K562 (cell line): ENCODE measurements around the gene CELF4. TPM values are rescaled to one million over a fixed set of nuclear protein-coding genes. Genes with fewer than 3 reads are reported as not detected.

Source experiments
- ATAC-seq: fragments of 200-7000 bp; cut with Tn5 transposase; 3 replicates; pipeline ENCODE4 v1.9.1; 2020; ENCODE audit warnings: moderate library complexity
- BruUV-seq: library from RNA; stranded (reverse); fragments of 400-500 nt; replicated peaks from 2 replicates; lab custom pipeline; 2021; lab: Mats Ljungman, UMichigan
- CTCF ChIA-PET: fragments of 300-600 bp; formaldehyde crosslinking; extraction: SDS; loops from one replicate; lab custom pipeline; 2021; ENCODE audit warnings: low intra/inter-chr PET ratio; lab: Yijun Ruan, JAX
- POLR2A ChIA-PET: fragments of 300-600, 350-650 bp; sonication (Branson Sonifier 250); formaldehyde crosslinking; extraction: SDS; loops from one replicate; lab custom pipeline; 2021; ENCODE audit warnings: antibody characterized with exemption, inconsistent platforms; lab: Yijun Ruan, JAX
- DNase-seq, 4 experiments: peaks; one replicate each; pipeline versions ENCODE4 v3.0.0 to v3.0.0-alpha.2; 2011 to 2018; ENCODE audit warnings: low spot score in 3 of 4, mixed read lengths in 3 of 4; ENCODE audit errors: extremely low read depth in 1 of 4
- FAIRE-seq: peaks from 2 replicates; lab custom pipeline; 2011; peaks lifted over from hg19 to GRCh38; lab: Jason Lieb, UNC
- H2AFZ ChIP-seq: 2 replicates; pipeline ENCODE4 v1.6.0; 2011; ENCODE audit warnings: low read depth, low read length, control low read depth, inconsistent platforms
- H3K27ac ChIP-seq: fragments of 200-600 bp; 3 replicates; pipeline ENCODE4 v1.8.0; 2011; ENCODE audit warnings: low read depth, mild to moderate bottlenecking, control low read depth, inconsistent platforms, low read length, moderate library complexity, mixed read lengths; ENCODE audit errors: extremely low read depth
- H3K27me3 ChIP-seq, 2 experiments: fragments of 300-600 bp in 1 of 2; 2 replicates in 1 of 2; 3 replicates in 1 of 2; pipeline versions ENCODE4 v1.6.0 to v1.8.0; 2011; ENCODE audit warnings: inconsistent platforms in 2 of 2, low read length in 2 of 2, mild to moderate bottlenecking in 1 of 2, mixed read lengths in 1 of 2, moderate library complexity in 1 of 2; ENCODE audit not compliant: control insufficient read depth in 2 of 2, insufficient read depth in 2 of 2
- H3K36me3 ChIP-seq: fragments of 300-600 bp; 3 replicates; pipeline ENCODE4 v1.8.0; 2011; ENCODE audit warnings: mild to moderate bottlenecking, low read length, inconsistent platforms; ENCODE audit not compliant: control insufficient read depth, insufficient read depth
- H3K4me1 ChIP-seq, 2 experiments: fragments of 200-600 bp in 1 of 2; replicated peaks in 1 of 2; 2 replicates in 1 of 2; 3 replicates in 1 of 2; pipeline versions ENCODE4 v1.5.1 to v1.8.0; 2011; ENCODE audit warnings: inconsistent platforms in 2 of 2, low read length in 2 of 2, mild to moderate bottlenecking in 1 of 2, mixed read lengths in 1 of 2, moderate library complexity in 1 of 2; ENCODE audit not compliant: control insufficient read depth in 2 of 2, insufficient read depth in 2 of 2
- H3K4me2 ChIP-seq: 2 replicates; pipeline ENCODE4 v1.6.1; 2011; ENCODE audit warnings: low read length, control low read depth, inconsistent platforms, mixed read lengths; ENCODE audit not compliant: insufficient read depth
- H3K4me3 ChIP-seq: fragments of 200-600 bp; sonication (generic), shearing (Covaris generic); 2 replicates; pipeline ENCODE4 v1.5.1; 2016; ENCODE audit warnings: control low read depth, inconsistent platforms
- H3K79me2 ChIP-seq: fragments of 200-600 bp; 3 replicates; pipeline ENCODE4 v1.8.0; 2011; ENCODE audit warnings: low read length, inconsistent platforms; ENCODE audit not compliant: control insufficient read depth, insufficient read depth
- H3K9ac ChIP-seq, 2 experiments: 2 replicates each; pipeline versions ENCODE4 v1.6.0 to v1.6.1; 2011; ENCODE audit warnings: low read depth in 2 of 2, low read length in 2 of 2, control low read depth in 1 of 2, inconsistent platforms in 1 of 2, mild to moderate bottlenecking in 1 of 2, mixed read lengths in 1 of 2; ENCODE audit not compliant: insufficient read depth in 1 of 2
- H3K9me1 ChIP-seq: one replicate; pipeline ENCODE4 v1.6.0; 2011; ENCODE audit warnings: inconsistent platforms, mild to moderate bottlenecking, low read length, moderate library complexity; ENCODE audit not compliant: control insufficient read depth, insufficient read depth
- H3K9me3 ChIP-seq: replicated peaks from 2 replicates; pipeline ENCODE4 v1.5.1; 2011; ENCODE audit warnings: low read depth, low read length, inconsistent platforms; ENCODE audit not compliant: control insufficient read depth, insufficient read depth
- H4K20me1 ChIP-seq: replicated peaks from 2 replicates; pipeline ENCODE4 v1.6.1; 2011; ENCODE audit warnings: low read length, inconsistent platforms, mixed read lengths; ENCODE audit not compliant: control insufficient read depth, insufficient read depth
- BRD9 ChIP-seq: fragments of 450-650 bp; IDR thresholded peaks from 2 replicates; pipeline ENCODE4 v1.6.1; 2018; ENCODE audit warnings: low read depth; ENCODE audit not compliant: partially characterized antibody
- CBFA2T2 ChIP-seq: fragments of 450-650 bp; conservative IDR thresholded peaks from 2 replicates; pipeline ENCODE4 v1.6.1; 2017; ENCODE audit warnings: mild to moderate bottlenecking
- CREBBP ChIP-seq: IDR thresholded peaks from one replicate; pipeline ENCODE4 v1.6.1; 2012; ENCODE audit warnings: low read depth, mild to moderate bottlenecking, control low read depth, inconsistent platforms, low read length
- CXXC5 ChIP-seq: fragments of 250-450 bp; sonication (Bioruptor Pico); IDR thresholded peaks from 2 replicates; pipeline ENCODE4 v1.8.0; 2022; ENCODE audit warnings: inconsistent platforms, mild to moderate bottlenecking, moderate library complexity
- HNRNPLL ChIP-seq: fragments of 200-400 bp; formaldehyde crosslinking; IDR thresholded peaks from 2 replicates; pipeline ENCODE4 v1.6.1; 2017; ENCODE audit warnings: low read length, low read depth, mild to moderate bottlenecking; ENCODE audit not compliant: poor library complexity, severe bottlenecking
- NFATC3 ChIP-seq: fragments of 450-650 bp; IDR thresholded peaks from 2 replicates; pipeline ENCODE4 v1.6.1; 2017; ENCODE audit warnings: mild to moderate bottlenecking
- SMARCA5 ChIP-seq: fragments of 450-650 bp; IDR thresholded peaks from 2 replicates; pipeline ENCODE4 v1.6.1; 2016
- SMARCB1 ChIP-seq: IDR thresholded peaks from 2 replicates; pipeline ENCODE4 v1.6.1; 2011; ENCODE audit warnings: improper control_type of control experiment, low read depth; ENCODE audit not compliant: insufficient read length
- ZFP36 ChIP-seq: fragments of 150-350 bp; IDR thresholded peaks from 2 replicates; pipeline ENCODE4 v1.6.1; 2018; ENCODE audit warnings: low read length, low read depth; ENCODE audit not compliant: partially characterized antibody
- ZNF282 ChIP-seq: sonication (generic); formaldehyde crosslinking; IDR thresholded peaks from 2 replicates; pipeline ENCODE4 v1.8.1; 2023; ENCODE audit warnings: missing genetic modification reagents
- ZNF445 ChIP-seq: fragments of 250-450 bp; sonication (Bioruptor Pico); IDR thresholded peaks from 2 replicates; pipeline ENCODE4 v1.4.0; 2020; ENCODE audit warnings: low read depth, mild to moderate bottlenecking, moderate library complexity
- ZNF668 ChIP-seq: fragments of 250-450 bp; sonication (Bioruptor Pico); IDR thresholded peaks from 2 replicates; pipeline ENCODE4 v1.8.0; 2022; ENCODE audit warnings: mild to moderate bottlenecking, inconsistent platforms
- WGBS: fragments of 100-300 bp; shearing (Covaris generic); methylation state at CpG from one replicate; pipeline ENCODE4 v1.1.6; 2016; ENCODE audit warnings: low coverage, mixed read lengths; ENCODE audit not compliant: insufficient coverage; ENCODE audit errors: missing lambda C conversion rate; 5-methylcytosine and 5-hydroxymethylcytosine counted together
- in situ Hi-C: fragments of 300-500 bp; cut with MboI; formaldehyde crosslinking; loops from 4 replicates; pipeline ENCODE4 v1.15.0; 2018; ENCODE audit warnings: inconsistent platforms, mixed read lengths
- intact Hi-C: fragments of 100-400 bp; cut with micrococcal nuclease; formaldehyde crosslinking; loops from 2 replicates; pipeline ENCODE4 v1.14.2; 2022
- polyA plus RNA-seq, 8 experiments: library from polyadenylated mRNA; depleted of rRNA in 4 of 8; stranded (reverse) in 5 of 8; unstranded in 3 of 8; fragments of >200 nt; fragmentation: Nextera tagmentation in 2 of 8; fragmentation: Illumina TruSeq in 1 of 8; extraction: Ambion mirVana in 2 of 8; extraction: Trizol in 1 of 8; gene quantifications; 2 replicates each; pipeline versions ENCODE4 v1.2.1 to v1.2.3, GENCODE V29; 2011 to 2014; ENCODE audit warnings: inconsistent platforms in 1 of 8, missing spikeins in 1 of 8
- total RNA-seq, 7 experiments: library from RNA; depleted of rRNA in 6 of 7; stranded (reverse); fragments of >200 nt in 6 of 7; fragmentation: Illumina TruSeq in 2 of 7; extraction: Trizol in 2 of 7; gene quantifications; 2 replicates each; pipeline versions ENCODE4 v1.2.1 to v1.2.3, GENCODE V29; 2011 to 2021; ENCODE audit warnings: low replicate concordance in 1 of 7
- TF ChIP-seq, protein P1 (sequence below), 2 experiments: IDR thresholded peaks; 2 replicates each; pipeline ENCODE4 v1.6.1; 2012; ENCODE audit warnings: improper control_type of control experiment in 2 of 2, low read depth in 2 of 2, low read length in 2 of 2, borderline replicate concordance in 1 of 2
- TF ChIP-seq, protein P2 (sequence below): fragments of 250-450 bp; sonication (Bioruptor Pico); IDR thresholded peaks from 2 replicates; pipeline ENCODE4 v1.8.0; 2022; ENCODE audit warnings: moderate library complexity, mild to moderate bottlenecking, inconsistent platforms
- TF ChIP-seq, protein P3 (sequence below): fragments of 450-650 bp; formaldehyde crosslinking; IDR thresholded peaks from 2 replicates; pipeline ENCODE4 v1.4.0; 2022; ENCODE audit warnings: missing genetic modification characterization
- TF ChIP-seq, protein P4 (sequence below), 2 experiments: IDR thresholded peaks in 1 of 2; conservative IDR thresholded peaks in 1 of 2; 2 replicates each; pipeline ENCODE4 v1.6.1; 2016; ENCODE audit warnings: low read depth in 2 of 2, mild to moderate bottlenecking in 1 of 2, missing compliant biosample characterization in 1 of 2, missing genetic modification characterization in 1 of 2, moderate library complexity in 1 of 2

CELF4 gene
- total and polyA plus RNA-seq, 9 of the 15 experiments (the other 6 are each of a cell fraction or from before 2014, with no cell fraction given): 0.04 to 0.24 (median 0.07) TPM; not detected in 3

DNA sequence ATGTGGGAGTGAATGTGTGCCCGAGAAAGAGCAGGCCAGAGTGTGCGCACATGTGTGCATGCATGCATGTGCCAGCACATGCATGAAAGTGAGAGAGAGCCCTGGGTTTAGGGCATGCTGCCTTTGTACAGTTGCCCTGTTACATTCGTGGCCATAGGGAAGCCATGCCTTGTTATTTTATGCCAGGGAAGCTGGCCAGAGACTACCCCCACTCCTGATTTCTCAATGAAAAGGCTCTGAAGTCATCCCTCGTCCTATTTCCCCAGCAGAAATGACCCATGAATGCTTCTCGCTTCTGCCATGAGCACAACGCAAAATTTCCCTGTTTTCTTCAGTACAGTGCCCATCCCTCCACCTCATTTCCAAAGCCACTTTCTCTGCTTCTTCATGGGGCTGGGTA is 143.0 kb downstream of the CELF4 start:
- no peak for FAIRE-seq
- H3K36me3 ChIP-seq: no peaks in the 10 kb centered on the region
- CTCF ChIA-PET: no interaction called here
- in situ Hi-C loops: no loop called here
- no peaks in the 10 kb centered on the region for H4K20me1 ChIP-seq
- no peak for ATAC-seq
- POLR2A ChIA-PET: no interaction called here
- BruUV-seq: no TSS peak
- DNase-seq: no peak
- H3K4me1 ChIP-seq: no peaks in the 10 kb centered on the region
- no peaks in the 10 kb centered on the region for H3K9me3 ChIP-seq
- no peak overlapping the region for H2AFZ ChIP-seq
- intact Hi-C loops: no loop called here
- no peaks in the 10 kb centered on the region for H3K9me1 ChIP-seq
- no peaks in the 10 kb centered on the region for H3K79me2 ChIP-seq
- H3K27ac ChIP-seq: no peak overlapping the region
- H3K9ac ChIP-seq: no peak overlapping the region
- H3K27me3 ChIP-seq: no peaks in the 10 kb centered on the region; a peak in 1 of 5 replicates
- WGBS: 1% methylated on average over 6 of the region's 6 CpGs
- H3K4me3 ChIP-seq: no peak overlapping the region
- H3K4me2 ChIP-seq: no peak overlapping the region
- no peak for TF ChIP-seq HNRNPLL
- TF ChIP-seq CXXC5: no peak
- no peak for TF ChIP-seq BRD9
- TF ChIP-seq SMARCA5: no peak
- no peak for TF ChIP-seq ZNF668 (CRISPR knock-in tag)
- TF ChIP-seq, protein P1, sequence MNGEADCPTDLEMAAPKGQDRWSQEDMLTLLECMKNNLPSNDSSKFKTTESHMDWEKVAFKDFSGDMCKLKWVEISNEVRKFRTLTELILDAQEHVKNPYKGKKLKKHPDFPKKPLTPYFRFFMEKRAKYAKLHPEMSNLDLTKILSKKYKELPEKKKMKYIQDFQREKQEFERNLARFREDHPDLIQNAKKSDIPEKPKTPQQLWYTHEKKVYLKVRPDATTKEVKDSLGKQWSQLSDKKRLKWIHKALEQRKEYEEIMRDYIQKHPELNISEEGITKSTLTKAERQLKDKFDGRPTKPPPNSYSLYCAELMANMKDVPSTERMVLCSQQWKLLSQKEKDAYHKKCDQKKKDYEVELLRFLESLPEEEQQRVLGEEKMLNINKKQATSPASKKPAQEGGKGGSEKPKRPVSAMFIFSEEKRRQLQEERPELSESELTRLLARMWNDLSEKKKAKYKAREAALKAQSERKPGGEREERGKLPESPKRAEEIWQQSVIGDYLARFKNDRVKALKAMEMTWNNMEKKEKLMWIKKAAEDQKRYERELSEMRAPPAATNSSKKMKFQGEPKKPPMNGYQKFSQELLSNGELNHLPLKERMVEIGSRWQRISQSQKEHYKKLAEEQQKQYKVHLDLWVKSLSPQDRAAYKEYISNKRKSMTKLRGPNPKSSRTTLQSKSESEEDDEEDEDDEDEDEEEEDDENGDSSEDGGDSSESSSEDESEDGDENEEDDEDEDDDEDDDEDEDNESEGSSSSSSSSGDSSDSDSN (IDR thresholded peaks at IDR 0.05; ENCODE audit: borderline replicate concordance in 1 of 2, low read depth in 2 of 2, low read length in 2 of 2): no peak
- TF ChIP-seq, protein P2, sequence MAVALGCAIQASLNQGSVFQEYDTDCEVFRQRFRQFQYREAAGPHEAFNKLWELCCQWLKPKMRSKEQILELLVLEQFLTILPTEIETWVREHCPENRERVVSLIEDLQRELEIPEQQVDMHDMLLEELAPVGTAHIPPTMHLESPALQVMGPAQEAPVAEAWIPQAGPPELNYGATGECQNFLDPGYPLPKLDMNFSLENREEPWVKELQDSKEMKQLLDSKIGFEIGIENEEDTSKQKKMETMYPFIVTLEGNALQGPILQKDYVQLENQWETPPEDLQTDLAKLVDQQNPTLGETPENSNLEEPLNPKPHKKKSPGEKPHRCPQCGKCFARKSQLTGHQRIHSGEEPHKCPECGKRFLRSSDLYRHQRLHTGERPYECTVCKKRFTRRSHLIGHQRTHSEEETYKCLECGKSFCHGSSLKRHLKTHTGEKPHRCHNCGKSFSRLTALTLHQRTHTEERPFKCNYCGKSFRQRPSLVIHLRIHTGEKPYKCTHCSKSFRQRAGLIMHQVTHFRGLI (CRISPR knock-in tag): no peak
- TF ChIP-seq, protein P3, sequence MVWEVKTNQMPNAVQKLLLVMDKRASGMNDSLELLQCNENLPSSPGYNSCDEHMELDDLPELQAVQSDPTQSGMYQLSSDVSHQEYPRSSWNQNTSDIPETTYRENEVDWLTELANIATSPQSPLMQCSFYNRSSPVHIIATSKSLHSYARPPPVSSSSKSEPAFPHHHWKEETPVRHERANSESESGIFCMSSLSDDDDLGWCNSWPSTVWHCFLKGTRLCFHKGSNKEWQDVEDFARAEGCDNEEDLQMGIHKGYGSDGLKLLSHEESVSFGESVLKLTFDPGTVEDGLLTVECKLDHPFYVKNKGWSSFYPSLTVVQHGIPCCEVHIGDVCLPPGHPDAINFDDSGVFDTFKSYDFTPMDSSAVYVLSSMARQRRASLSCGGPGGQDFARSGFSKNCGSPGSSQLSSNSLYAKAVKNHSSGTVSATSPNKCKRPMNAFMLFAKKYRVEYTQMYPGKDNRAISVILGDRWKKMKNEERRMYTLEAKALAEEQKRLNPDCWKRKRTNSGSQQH (CRISPR knock-in tag): no peak
- TF ChIP-seq, protein P4, sequence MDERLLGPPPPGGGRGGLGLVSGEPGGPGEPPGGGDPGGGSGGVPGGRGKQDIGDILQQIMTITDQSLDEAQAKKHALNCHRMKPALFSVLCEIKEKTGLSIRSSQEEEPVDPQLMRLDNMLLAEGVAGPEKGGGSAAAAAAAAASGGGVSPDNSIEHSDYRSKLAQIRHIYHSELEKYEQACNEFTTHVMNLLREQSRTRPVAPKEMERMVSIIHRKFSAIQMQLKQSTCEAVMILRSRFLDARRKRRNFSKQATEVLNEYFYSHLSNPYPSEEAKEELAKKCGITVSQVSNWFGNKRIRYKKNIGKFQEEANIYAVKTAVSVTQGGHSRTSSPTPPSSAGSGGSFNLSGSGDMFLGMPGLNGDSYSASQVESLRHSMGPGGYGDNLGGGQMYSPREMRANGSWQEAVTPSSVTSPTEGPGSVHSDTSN (CRISPR knock-in tag; IDR thresholded peaks at IDR 0.05; ENCODE audit: low read depth): no peak
- TF ChIP-seq, protein P4 (tag; conservative IDR thresholded peaks at IDR 0.05; ENCODE audit: low read depth): no peak
- no peak for TF ChIP-seq ZFP36
- no peak for TF ChIP-seq SMARCB1
- TF ChIP-seq CBFA2T2: no peak
- no peak for TF ChIP-seq NFATC3
- no peak for TF ChIP-seq ZNF445 (CRISPR knock-in tag)
- TF ChIP-seq CREBBP: no peak
- TF ChIP-seq ZNF282 (CRISPR knock-in tag): no peak
